Stimulated activated CD4-positive, alpha-beta T cell treated with anti-CD3 and anti-CD28 coated beads, Interleukin-15, amount 100 ng/mL, for 24 hours (primary cell): ENCODE data around the gene ENO3.
A peak's percentile ranks its signal among the peaks of the same experiment; 100 is the strongest.

Experiments used
- DNase-seq: peaks from one replicate; pipeline ENCODE4 v3.0.0-alpha.2; 2020

The ENO3 gene

DNA sequence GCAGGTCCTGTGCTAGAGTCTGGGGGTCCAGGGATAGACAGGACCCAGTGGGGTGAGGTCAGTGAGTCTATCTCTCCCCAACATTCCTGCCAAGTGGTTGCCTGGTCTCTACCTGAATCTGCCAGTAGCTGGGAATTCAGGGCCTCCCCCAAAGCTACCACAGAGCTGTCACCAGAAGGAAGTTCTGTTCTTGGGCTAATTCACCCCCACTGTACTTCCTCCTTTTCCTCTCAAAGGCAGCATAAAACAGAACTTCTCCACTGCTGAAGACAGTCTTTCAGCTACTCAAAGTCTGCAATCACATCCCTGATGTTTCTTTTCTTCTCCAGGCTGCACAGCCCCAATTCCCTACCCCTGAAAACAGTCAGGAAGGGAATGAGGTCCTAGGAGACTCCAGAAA lies 27.8 kb downstream of the ENO3 start:
- no peak for DNase-seq

DNA sequence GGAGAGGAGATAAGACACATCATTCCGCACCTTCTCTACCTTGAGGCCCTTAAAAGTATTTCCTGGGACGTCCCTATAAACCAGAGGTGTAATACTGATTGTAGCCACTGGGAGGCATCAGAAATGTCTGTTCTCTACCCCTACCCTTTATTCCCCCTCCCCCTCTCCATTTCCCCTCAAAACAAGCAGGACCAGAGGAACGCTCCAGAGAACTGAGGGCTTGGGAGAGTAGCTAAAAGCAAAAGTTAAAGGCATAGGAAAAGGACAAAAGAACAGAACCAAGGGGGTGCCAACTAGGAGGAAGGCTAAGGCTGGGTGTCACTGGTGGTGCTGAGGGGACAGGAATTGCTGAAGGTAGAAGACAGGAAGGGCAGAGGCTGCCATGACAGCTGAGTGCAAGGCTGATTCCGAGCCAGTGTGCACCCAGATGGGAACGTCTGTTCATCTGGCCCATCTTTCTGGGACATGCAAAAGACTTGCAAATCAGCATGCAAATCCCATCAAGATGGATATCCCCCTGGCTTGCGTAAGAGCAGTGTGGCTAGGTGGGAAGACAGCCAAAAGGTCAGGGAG lies 29.8 kb downstream of the ENO3 start:
- DNase-seq, result peak; percentile 54

DNA sequence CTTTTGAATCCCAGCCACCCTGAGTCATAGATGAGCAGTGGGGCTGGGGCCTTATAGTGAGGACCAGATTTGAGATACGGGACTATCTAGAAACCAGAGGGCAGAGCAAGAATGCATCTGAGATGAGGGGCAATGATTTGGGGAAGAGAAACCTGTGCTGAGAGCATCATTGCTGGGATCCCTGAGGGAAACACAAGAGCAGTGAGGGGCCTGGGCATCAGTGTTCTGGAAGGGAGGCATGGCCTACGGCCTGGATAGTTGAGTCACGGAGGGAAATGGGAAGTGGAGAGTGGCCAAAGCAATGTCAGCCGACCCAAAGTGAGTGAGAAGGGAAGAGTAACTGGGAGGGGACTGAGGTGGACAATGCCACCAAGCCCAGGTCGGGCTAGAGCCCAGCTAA lies 31.4 kb downstream of the ENO3 start:
- DNase-seq, result no peak

GRCh38 chr17:4986403-4986802 lies 35.5 kb downstream of the ENO3 start:
- no peak for DNase-seq

GRCh38 chr17:4986951-4987766 lies 36.2 kb downstream of the ENO3 start, which contains the start of gene CAMTA2:
TSS of gene CAMTA2 (minus strand) at chr17:4987675. CDS start at chr17:4986222, 1,453 bp downstream.
- DNase-seq, result peak; percentile 95

GRCh38 chr17:4987767-4988567 lies 37.0 kb downstream of the ENO3 start:
- DNase-seq, result no peak

- DNase-seq, result no peak
These were observed 43.2 kb downstream of the ENO3 start for GRCh38 chr17:4994081-4994595.

DNA sequence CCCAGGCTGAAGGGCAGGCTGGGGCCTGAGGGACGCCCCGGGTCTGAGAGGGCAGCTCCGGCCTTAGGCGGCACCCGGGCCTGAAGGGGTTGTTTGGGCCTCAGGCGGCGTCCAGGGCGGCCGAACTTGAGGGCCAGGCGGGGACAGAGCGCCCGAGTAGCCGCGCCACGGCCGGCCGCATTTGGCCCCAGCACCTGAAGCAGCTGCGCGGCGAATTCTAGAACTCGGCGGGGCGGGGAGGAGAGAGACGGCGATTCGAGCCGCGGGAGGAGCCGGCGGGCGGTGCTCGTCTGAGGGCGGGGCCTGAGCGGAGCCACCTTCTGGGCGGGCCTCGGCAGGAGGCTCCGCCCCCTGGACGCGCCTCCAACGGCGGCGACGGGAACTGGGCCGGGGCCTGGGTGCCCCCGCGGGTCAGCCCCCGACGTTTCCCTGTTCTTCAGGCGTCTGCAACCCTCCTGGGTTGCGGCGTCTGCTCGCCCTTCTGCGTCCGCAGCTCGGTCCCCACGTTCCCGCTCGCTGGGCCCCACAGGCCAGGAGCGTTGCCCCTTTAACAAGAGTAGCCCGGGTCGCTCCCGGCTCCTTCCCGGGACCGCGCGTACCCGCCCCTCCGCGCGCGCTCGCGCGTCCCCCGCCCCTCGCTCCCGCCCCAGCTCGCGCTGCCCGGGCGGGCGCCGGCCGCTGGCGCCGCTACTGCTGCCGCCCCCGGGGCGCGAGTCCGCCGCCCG lies 46.5 kb downstream of the ENO3 start, which contains the start of the genes INCA1 and KIF1C:
Gene INCA1 (minus strand): TSS at position 221 of the 725 bp plus-strand sequence. CDS start 3,085 bp downstream, outside the sequence.
Gene KIF1C (plus strand): TSS at position 649 of the 725 bp plus-strand sequence. CDS start 2,297 bp downstream, outside the sequence.
- peak; percentile 93 for DNase-seq

DNA sequence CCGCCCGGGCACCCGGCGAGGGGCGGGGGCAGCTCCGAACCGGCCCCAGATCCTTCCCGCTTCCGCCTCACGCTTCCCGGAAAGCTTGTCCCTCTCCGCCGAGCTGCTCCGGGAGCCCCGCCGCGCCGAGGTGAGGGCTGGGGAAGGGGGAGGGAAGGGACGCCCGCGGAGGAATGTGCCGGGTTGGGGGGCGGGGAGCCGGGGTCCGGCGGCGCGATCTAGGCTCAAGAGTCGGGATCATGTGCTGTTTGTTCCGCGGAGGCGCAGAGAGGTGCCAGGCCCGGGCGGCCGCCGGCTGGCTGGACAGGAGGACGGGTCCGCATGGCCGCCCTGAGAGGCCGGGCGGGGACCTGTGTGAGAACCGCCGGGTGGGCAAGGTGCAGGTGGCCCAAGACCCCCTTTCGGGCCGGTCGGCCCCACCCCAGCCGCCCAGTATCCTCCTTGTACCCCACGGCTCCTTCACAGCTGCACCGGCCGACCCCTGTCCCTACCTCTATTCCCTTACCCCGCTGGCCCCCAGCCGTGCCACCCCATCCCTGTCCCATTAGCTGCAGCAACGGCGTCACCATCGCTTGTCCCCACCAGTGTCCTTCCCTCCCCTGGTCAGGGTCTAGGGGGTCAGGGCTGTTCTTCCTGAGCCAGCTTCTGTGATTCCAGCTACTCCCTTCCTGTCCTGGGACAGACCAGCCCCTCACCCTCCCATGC lies 47.3 kb downstream of the ENO3 start:
- no peak for DNase-seq

- no peak for DNase-seq
These were observed 48.0 kb downstream of the ENO3 start for GRCh38 chr17:4998732-4999429.

- no peak for DNase-seq
These were observed 48.6 kb downstream of the ENO3 start for GRCh38 chr17:4999430-5000093.

DNA sequence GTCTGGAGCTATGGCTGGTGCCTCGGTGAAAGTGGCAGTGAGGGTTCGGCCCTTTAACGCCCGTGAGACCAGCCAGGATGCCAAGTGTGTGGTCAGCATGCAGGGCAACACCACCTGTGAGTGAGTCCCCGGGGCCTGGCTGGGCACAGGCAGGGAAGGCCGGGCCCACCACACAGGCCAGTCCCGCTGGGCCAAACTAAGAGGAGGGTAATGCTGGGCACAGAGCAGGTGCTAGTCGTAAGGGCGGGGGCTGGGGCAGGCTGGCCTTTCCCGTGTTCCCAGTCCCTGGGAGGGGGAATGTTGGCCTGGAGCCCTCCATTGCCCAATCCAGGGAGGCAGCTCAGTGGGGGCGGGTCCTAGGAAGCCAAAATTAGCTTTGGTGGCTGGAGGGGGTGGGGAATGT lies 49.3 kb downstream of the ENO3 start:
- no peak for DNase-seq

DNA sequence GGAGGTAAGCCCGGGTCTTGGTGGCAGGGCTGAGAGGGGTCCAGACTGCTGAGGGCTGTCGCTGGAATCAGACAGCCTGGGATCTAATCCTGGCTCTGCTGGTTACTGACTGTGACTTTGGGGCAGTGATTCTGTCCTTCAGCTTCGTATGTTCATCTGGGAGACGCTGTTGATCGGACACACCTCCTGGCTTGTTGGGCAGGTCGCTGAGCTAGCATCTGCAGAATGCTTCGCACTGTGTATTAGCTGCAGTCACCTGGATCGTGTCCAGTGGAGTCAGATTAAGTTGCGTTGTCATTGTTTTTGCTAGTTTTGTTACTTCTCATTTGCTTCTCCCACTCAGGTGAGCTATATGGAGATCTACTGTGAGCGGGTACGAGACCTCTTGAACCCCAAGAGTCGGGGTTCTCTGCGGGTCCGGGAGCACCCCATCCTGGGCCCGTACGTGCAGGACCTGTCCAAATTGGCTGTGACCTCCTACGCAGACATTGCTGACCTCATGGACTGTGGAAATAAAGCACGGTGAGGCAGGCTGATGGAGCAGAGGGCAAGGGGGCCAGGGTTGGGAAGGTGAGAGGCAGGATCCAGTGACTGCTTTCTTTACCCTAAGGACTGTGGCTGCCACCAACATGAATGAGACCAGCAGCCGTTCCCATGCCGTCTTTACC lies 51.3 kb downstream of the ENO3 start:
- no peak for DNase-seq

DNA sequence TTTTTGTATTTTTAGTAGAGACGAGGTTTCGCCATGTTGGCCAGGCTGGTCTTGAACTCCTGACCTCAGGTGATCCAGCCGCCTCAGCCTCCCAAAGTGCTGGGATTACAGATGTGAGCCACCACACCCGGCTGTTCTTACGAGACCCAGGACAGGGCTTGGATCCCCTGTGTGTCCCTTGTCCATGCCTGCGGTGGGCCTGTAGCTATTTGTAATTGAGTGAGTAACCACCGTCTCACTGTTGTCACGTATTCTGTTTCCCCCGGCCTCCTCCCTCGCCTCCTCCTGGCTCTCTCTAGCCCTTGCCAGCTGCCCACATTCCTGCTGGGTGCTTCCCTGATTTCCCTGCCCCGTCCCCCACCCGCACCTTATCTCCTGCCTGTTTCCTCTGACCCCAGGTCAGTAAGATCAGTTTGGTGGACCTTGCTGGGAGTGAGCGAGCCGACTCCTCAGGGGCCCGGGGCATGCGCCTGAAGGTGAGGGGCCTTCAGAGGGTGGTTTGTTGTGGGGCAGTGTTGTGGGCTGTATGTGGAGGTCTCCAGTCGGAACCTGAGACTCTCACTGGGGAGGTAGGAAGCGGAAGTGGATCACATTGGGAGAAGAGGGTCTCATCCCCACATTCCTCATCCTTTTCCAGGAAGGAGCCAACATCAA lies 52.4 kb downstream of the ENO3 start:
- no peak for DNase-seq
